Measurements from ENCODE around the gene PRKD2.

DNA sequence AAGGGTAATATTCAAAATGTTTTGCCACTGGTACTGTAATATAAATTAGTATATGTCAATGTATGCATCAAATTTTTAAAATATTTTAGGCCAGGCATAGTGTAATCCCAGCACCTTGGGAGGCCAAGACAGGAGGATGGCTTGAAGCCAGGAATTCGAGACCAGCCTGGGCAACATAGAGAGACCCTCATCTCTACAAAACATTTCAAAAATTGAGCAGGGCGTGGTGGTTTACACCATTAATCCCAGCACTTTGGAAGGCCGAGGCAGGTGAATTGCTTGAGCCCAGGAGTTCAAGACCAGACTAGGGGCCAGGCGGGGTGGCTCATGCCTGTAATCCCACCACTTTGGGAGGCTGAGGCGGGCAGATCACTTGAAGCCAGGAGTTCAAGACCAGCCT lies 43.4 kb upstream of the PRKD2 start:
- TF ChIP-seq, protein P1, sequence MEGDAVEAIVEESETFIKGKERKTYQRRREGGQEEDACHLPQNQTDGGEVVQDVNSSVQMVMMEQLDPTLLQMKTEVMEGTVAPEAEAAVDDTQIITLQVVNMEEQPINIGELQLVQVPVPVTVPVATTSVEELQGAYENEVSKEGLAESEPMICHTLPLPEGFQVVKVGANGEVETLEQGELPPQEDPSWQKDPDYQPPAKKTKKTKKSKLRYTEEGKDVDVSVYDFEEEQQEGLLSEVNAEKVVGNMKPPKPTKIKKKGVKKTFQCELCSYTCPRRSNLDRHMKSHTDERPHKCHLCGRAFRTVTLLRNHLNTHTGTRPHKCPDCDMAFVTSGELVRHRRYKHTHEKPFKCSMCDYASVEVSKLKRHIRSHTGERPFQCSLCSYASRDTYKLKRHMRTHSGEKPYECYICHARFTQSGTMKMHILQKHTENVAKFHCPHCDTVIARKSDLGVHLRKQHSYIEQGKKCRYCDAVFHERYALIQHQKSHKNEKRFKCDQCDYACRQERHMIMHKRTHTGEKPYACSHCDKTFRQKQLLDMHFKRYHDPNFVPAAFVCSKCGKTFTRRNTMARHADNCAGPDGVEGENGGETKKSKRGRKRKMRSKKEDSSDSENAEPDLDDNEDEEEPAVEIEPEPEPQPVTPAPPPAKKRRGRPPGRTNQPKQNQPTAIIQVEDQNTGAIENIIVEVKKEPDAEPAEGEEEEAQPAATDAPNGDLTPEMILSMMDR (IDR thresholded peaks at IDR 0.05): no peak
- no peak for TF ChIP-seq POLR2AphosphoS5 (IDR thresholded peaks at IDR 0.05)
- no peak for TF ChIP-seq POLR2A (IDR thresholded peaks at IDR 0.05)
